ENCODE data around the gene CBX3.

DNA sequence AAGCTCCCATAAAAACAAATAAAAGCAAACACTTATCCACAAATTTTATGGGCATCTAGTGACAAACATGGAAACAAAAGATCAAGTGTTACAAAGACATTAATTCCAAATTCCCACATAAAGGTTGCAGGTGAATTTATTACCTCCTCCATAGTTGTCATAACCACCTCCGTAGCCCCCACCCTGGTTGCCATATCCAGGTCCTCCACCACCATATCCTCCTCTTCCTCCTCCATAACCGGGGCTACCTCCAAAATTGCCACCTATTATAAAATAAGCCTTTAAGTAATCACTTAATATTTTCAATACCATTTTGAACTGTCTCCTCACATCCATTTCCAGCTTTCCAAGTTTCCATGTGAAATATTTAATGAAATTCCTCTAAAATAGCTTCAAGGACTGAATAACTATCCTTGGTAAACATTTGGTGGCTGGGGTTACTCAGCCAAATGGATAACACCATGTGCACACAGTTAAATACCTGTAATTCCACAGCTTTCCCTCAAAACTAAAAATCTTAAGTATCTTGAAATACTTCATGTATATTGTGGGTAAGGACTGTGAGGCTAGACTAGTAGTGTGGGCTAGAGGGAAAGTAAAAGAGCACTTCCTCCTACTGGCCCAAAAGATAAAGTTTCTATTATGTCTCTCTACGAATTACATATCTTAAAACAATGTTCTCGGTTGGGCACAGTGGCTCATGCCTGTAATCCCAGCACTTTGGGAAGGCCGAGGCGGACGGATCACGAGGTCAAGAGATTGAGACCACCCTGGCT is 7.9 kb upstream of the CBX3 start:
- TF ChIP-seq CTCF (conservative IDR thresholded peaks at IDR 0.05; ENCODE audit: low read depth, low read length) (no peak), EZH2phosphoT487 (IDR thresholded peaks at IDR 0.05; ENCODE audit: borderline replicate concordance, low read length) (no peak)

Measured in PC-3 (cell line).